NCI-H2081 (cell line): ENCODE measurements around the gene PCP4.
A peak's percentile ranks its signal among the peaks of the same experiment; 100 is the strongest.
"Not testable (repeated sequence)": the region's sequence is repeated elsewhere in the genome, so short reads cannot be mapped to it uniquely, and the experiment has no call there.

ENCODE experiments used
- DNase-seq, 2 experiments: peaks; one replicate each; lab custom pipeline; 2025; lab: John Stamatoyannopoulos, UW

Gene PCP4

GRCh38 chr21:39866093-39866492, 1.1 kb upstream of the PCP4 start:
- DNase-seq: no peak

- peak in 1 of 2 experiments; percentile 19 for DNase-seq
Measured at GRCh38 chr21:39869141-39869818, 2.0 kb downstream of the PCP4 start.

GRCh38 chr21:39873687-39874086, 6.4 kb downstream of the PCP4 start:
- peak in 1 of 2 experiments; percentile 40 for DNase-seq

- DNase-seq: no peak
Measured at GRCh38 chr21:39874206-39874605, 7.0 kb downstream of the PCP4 start.

GRCh38 chr21:39874759-39875158, 7.5 kb downstream of the PCP4 start:
- peak in 1 of 2 experiments; percentile 33 for DNase-seq

- DNase-seq: no peak
Measured at GRCh38 chr21:39881661-39882060, 14.4 kb downstream of the PCP4 start.

GRCh38 chr21:39882151-39882838, 15.1 kb downstream of the PCP4 start:
- DNase-seq: no peak

GRCh38 chr21:39882839-39883195, 15.6 kb downstream of the PCP4 start:
- no peak for DNase-seq

GRCh38 chr21:39885119-39885848, 18.0 kb downstream of the PCP4 start:
- DNase-seq: peak; percentile 87 to 91

- no peak for DNase-seq
Measured at GRCh38 chr21:39888848-39889247, 21.6 kb downstream of the PCP4 start.

GRCh38 chr21:39891111-39891510, 23.9 kb downstream of the PCP4 start:
- no peak for DNase-seq

- not testable (repeated sequence) for DNase-seq
Measured at GRCh38 chr21:39891863-39892262, 24.6 kb downstream of the PCP4 start.

- no peak for DNase-seq
Measured at GRCh38 chr21:39900491-39900890, 33.3 kb downstream of the PCP4 start.

- no peak for DNase-seq
Measured at GRCh38 chr21:39900911-39901310, 33.7 kb downstream of the PCP4 start.

- DNase-seq: no peak
Measured at GRCh38 chr21:39902986-39903385, 35.7 kb downstream of the PCP4 start.

GRCh38 chr21:39904457-39904856, 37.2 kb downstream of the PCP4 start:
- DNase-seq: no peak

- DNase-seq: no peak
Measured at GRCh38 chr21:39908265-39908923, 41.2 kb downstream of the PCP4 start.

- peak; percentile 2 to 36 for DNase-seq
Measured at GRCh38 chr21:39911286-39912199, 44.3 kb downstream of the PCP4 start.

- DNase-seq: no peak
Measured at GRCh38 chr21:39913706-39914305, 46.6 kb downstream of the PCP4 start.

GRCh38 chr21:39915881-39916280, 48.6 kb downstream of the PCP4 start:
- no peak for DNase-seq

GRCh38 chr21:39918558-39918957, 51.3 kb downstream of the PCP4 start:
- DNase-seq: no peak
